Measurements from ENCODE around the gene MMP10. TPM values are rescaled to one million over a fixed set of nuclear protein-coding genes. Genes with fewer than 3 reads are reported as not detected.

MMP10 gene
- total RNA-seq, 1 donor from 2014 or later: 0.32 TPM

DNA sequence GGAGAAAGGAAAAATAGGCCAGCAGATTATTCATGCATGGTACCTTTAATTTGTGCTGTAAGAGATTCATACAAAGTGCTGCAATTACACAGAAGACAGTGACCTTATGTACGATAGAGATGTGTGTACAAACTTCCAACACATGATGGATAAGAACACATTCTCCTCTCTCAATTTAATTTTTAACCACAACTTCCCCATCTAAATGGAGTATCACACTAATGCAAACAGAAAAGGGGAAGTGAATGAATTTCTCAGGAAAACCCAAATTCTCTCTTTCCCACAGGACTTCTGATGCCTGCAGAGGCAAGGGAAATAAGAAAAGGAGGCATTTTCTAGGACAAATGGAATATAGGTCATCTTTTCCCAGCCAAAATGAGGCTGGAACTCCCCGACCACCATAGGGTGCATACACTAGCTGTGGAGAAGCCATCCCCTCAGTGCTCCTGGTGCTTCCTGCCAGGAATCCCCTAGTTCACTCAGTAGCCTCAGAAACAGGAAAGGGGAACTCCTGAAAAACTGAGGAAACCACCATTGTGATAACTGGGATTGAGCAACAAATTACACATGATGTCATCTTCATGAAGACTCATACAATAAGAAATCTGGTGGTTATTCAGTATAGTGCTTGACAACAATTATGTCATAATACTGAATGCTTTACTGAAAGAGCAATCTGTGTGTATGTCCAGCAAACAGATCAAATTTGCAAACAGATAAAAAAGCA is 22.4 kb downstream of the MMP10 start:
- H3K36me3 Mint-ChIP-seq: no peaks in the 10 kb centered on the region
- no peaks in the 10 kb centered on the region for H3K9me3 ChIP-seq (ENCODE audit: low read depth)
- H3K36me3 ChIP-seq: no peaks in the 10 kb centered on the region

DNA sequence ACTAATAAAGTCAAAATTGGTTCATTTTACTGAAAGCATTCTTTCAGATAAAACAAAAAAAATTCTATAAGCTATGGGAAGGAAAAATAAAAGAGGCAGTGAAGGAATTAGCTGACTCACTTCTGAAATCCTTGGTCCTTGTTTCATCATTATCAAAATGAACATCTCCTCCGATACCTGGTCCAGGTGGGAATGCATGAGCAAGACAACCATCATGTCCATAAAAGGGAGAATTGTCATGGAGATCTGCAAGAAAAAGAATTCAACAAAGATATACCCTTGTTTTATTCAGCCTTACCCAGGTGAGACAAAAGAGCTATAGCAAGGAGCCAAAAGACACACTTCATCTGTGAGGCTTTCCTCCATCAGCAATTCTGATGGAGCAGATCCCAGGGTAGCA is 27.2 kb downstream of the MMP10 start:
- Mint-ChIP-seq H3K9me3 (no peaks in the 10 kb centered on the region), H3K36me3 (no peaks in the 10 kb centered on the region), H3K4me1 (no peaks in the 10 kb centered on the region), H3K27ac (no peak overlapping the region), H3K27me3 (ENCODE audit: insufficient read depth, low read depth) (no peaks in the 10 kb centered on the region), H3K4me3 (no peak overlapping the region)
- no peak overlapping the region for H3K27ac ChIP-seq
- H3K9me3 ChIP-seq (ENCODE audit: low read depth): no peaks in the 10 kb centered on the region
- no peaks in the 10 kb centered on the region for H4K20me1 ChIP-seq (ENCODE audit: low read depth)
- no peak overlapping the region for H2AFZ ChIP-seq (replicated peaks)
- no peaks in the 10 kb centered on the region for H3F3A ChIP-seq (ENCODE audit: low read depth)
- DNase-seq (ENCODE audit: low spot score): no peak
- no peak overlapping the region for H3K9ac ChIP-seq
- peaks cover 10% of the 10 kb centered on the region for H3K4me1 ChIP-seq
- no peaks in the 10 kb centered on the region for H3K27me3 ChIP-seq
- H3K36me3 ChIP-seq: no peaks in the 10 kb centered on the region
- TF ChIP-seq EZH2 (IDR thresholded peaks at IDR 0.05) (no peak), EZH2phosphoT487 (IDR thresholded peaks at IDR 0.05) (no peak)
- TF ChIP-seq, protein P1, sequence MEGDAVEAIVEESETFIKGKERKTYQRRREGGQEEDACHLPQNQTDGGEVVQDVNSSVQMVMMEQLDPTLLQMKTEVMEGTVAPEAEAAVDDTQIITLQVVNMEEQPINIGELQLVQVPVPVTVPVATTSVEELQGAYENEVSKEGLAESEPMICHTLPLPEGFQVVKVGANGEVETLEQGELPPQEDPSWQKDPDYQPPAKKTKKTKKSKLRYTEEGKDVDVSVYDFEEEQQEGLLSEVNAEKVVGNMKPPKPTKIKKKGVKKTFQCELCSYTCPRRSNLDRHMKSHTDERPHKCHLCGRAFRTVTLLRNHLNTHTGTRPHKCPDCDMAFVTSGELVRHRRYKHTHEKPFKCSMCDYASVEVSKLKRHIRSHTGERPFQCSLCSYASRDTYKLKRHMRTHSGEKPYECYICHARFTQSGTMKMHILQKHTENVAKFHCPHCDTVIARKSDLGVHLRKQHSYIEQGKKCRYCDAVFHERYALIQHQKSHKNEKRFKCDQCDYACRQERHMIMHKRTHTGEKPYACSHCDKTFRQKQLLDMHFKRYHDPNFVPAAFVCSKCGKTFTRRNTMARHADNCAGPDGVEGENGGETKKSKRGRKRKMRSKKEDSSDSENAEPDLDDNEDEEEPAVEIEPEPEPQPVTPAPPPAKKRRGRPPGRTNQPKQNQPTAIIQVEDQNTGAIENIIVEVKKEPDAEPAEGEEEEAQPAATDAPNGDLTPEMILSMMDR (IDR thresholded peaks at IDR 0.05): no peak
- no peak overlapping the region for H3K4me2 ChIP-seq
- no peak overlapping the region for H3K4me3 ChIP-seq
- no peaks in the 10 kb centered on the region for H3K79me2 ChIP-seq (ENCODE audit: low read depth)

More for the DNA sequence above, 22.4 kb downstream of the MMP10 start:
- H4K20me1 ChIP-seq (ENCODE audit: low read depth): no peaks in the 10 kb centered on the region
- H2AFZ ChIP-seq (replicated peaks): no peak overlapping the region
- no peak for DNase-seq (ENCODE audit: low spot score)
- no peak overlapping the region for H3K4me2 ChIP-seq
- H3K27me3 ChIP-seq: no peaks in the 10 kb centered on the region
- no peak overlapping the region for H3K27ac ChIP-seq
- no peaks in the 10 kb centered on the region for H3K79me2 ChIP-seq (ENCODE audit: low read depth)
- Mint-ChIP-seq H3K9me3 (no peaks in the 10 kb centered on the region), H3K27ac (no peak overlapping the region), H3K4me3 (no peak overlapping the region), H3K4me1 (peaks cover 8% of the 10 kb centered on the region), H3K27me3 (ENCODE audit: insufficient read depth, low read depth) (no peaks in the 10 kb centered on the region)
- TF ChIP-seq EZH2phosphoT487 (IDR thresholded peaks at IDR 0.05): no peak
- TF ChIP-seq, protein P1 (IDR thresholded peaks at IDR 0.05): no peak
- TF ChIP-seq EZH2 (IDR thresholded peaks at IDR 0.05): no peak
- no peak overlapping the region for H3K9ac ChIP-seq
- H3K4me3 ChIP-seq: no peak overlapping the region
- H3K4me1 ChIP-seq: peaks cover 11% of the 10 kb centered on the region
- no peaks in the 10 kb centered on the region for H3F3A ChIP-seq (ENCODE audit: low read depth)

DNA sequence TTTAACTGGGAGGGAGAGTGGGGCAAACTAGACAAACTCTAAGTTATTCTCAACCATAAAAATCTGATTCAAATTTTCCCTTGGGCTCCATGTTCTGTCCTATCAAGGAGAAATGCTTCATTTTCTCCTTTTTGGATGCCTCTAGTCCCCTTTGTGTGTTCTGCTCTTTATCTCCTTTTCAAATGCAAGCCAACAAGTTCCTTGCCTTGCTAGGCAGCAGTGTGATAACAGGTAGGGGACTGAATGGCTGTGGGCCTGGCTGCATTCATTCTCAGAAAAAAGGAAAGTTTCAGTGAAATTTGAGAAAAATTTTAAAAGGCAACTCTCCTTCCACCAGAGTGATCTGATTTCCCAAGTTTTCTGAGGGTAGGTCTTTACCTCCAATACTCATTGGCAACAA is 28.8 kb downstream of the MMP10 start:
- Histone ChIP-seq H3K4me2 (peak overlapping the region; percentile 34), H3K27ac (no peak overlapping the region), H3K79me2 (ENCODE audit: low read depth) (no peaks in the 10 kb centered on the region), H3K4me3 (no peak overlapping the region), H3K36me3 (no peaks in the 10 kb centered on the region), H3K27me3 (no peaks in the 10 kb centered on the region), H3F3A (ENCODE audit: low read depth) (no peaks in the 10 kb centered on the region), H3K4me1 (peaks cover 10% of the 10 kb centered on the region), H2AFZ (replicated peaks) (peak overlapping the region; percentile 43), H3K9me3 (ENCODE audit: low read depth) (no peaks in the 10 kb centered on the region), H4K20me1 (ENCODE audit: low read depth) (no peaks in the 10 kb centered on the region), H3K9ac (no peak overlapping the region)
- H3K27ac Mint-ChIP-seq: no peak overlapping the region
- H3K36me3 Mint-ChIP-seq: peaks cover 3% of the 10 kb centered on the region
- H3K27me3 Mint-ChIP-seq (ENCODE audit: insufficient read depth, low read depth): no peaks in the 10 kb centered on the region
- no peaks in the 10 kb centered on the region for H3K4me1 Mint-ChIP-seq
- no peak for DNase-seq (ENCODE audit: low spot score)
- H3K9me3 Mint-ChIP-seq: peaks cover 7% of the 10 kb centered on the region
- TF ChIP-seq, protein P1 (IDR thresholded peaks at IDR 0.05): no peak
- TF ChIP-seq EZH2phosphoT487 (IDR thresholded peaks at IDR 0.05): no peak
- TF ChIP-seq EZH2 (IDR thresholded peaks at IDR 0.05): no peak
- H3K4me3 Mint-ChIP-seq: no peak overlapping the region

Data from neural progenitor cell (in vitro differentiated cells).